K562 (cell line): Measurements from ENCODE around the gene TNFSF18. TPM values are rescaled to one million over a fixed set of nuclear protein-coding genes. Genes with fewer than 3 reads are reported as not detected.
A peak's percentile ranks its signal among the peaks of the same experiment; 100 is the strongest.

Source experiments
- ATAC-seq: fragments of 200-7000 bp; cut with Tn5 transposase; 3 replicates; pipeline ENCODE4 v1.9.1; 2020; ENCODE audit warnings: moderate library complexity
- BruUV-seq: library from RNA; stranded (reverse); fragments of 400-500 nt; replicated peaks from 2 replicates; lab custom pipeline; 2021; lab: Mats Ljungman, UMichigan
- CTCF ChIA-PET: fragments of 300-600 bp; formaldehyde crosslinking; extraction: SDS; loops from one replicate; lab custom pipeline; 2021; ENCODE audit warnings: low intra/inter-chr PET ratio; lab: Yijun Ruan, JAX
- POLR2A ChIA-PET: fragments of 300-600, 350-650 bp; sonication (Branson Sonifier 250); formaldehyde crosslinking; extraction: SDS; loops from one replicate; lab custom pipeline; 2021; ENCODE audit warnings: antibody characterized with exemption, inconsistent platforms; lab: Yijun Ruan, JAX
- DNase-seq, 4 experiments: peaks; one replicate each; pipeline versions ENCODE4 v3.0.0 to v3.0.0-alpha.2; 2011 to 2018; ENCODE audit warnings: low spot score in 3 of 4, mixed read lengths in 3 of 4; ENCODE audit errors: extremely low read depth in 1 of 4
- FAIRE-seq: peaks from 2 replicates; lab custom pipeline; 2011; peaks lifted over from hg19 to GRCh38; lab: Jason Lieb, UNC
- H2AFZ ChIP-seq: 2 replicates; pipeline ENCODE4 v1.6.0; 2011; ENCODE audit warnings: low read depth, low read length, control low read depth, inconsistent platforms
- H3K27ac ChIP-seq: fragments of 200-600 bp; 3 replicates; pipeline ENCODE4 v1.8.0; 2011; ENCODE audit warnings: low read depth, mild to moderate bottlenecking, control low read depth, inconsistent platforms, low read length, moderate library complexity, mixed read lengths; ENCODE audit errors: extremely low read depth
- H3K27me3 ChIP-seq, 2 experiments: fragments of 300-600 bp in 1 of 2; 2 replicates in 1 of 2; 3 replicates in 1 of 2; pipeline versions ENCODE4 v1.6.0 to v1.8.0; 2011; ENCODE audit warnings: inconsistent platforms in 2 of 2, low read length in 2 of 2, mild to moderate bottlenecking in 1 of 2, mixed read lengths in 1 of 2, moderate library complexity in 1 of 2; ENCODE audit not compliant: control insufficient read depth in 2 of 2, insufficient read depth in 2 of 2
- H3K36me3 ChIP-seq: fragments of 300-600 bp; 3 replicates; pipeline ENCODE4 v1.8.0; 2011; ENCODE audit warnings: mild to moderate bottlenecking, low read length, inconsistent platforms; ENCODE audit not compliant: control insufficient read depth, insufficient read depth
- H3K4me1 ChIP-seq, 2 experiments: fragments of 200-600 bp in 1 of 2; replicated peaks in 1 of 2; 2 replicates in 1 of 2; 3 replicates in 1 of 2; pipeline versions ENCODE4 v1.5.1 to v1.8.0; 2011; ENCODE audit warnings: inconsistent platforms in 2 of 2, low read length in 2 of 2, mild to moderate bottlenecking in 1 of 2, mixed read lengths in 1 of 2, moderate library complexity in 1 of 2; ENCODE audit not compliant: control insufficient read depth in 2 of 2, insufficient read depth in 2 of 2
- H3K4me2 ChIP-seq: 2 replicates; pipeline ENCODE4 v1.6.1; 2011; ENCODE audit warnings: low read length, control low read depth, inconsistent platforms, mixed read lengths; ENCODE audit not compliant: insufficient read depth
- H3K4me3 ChIP-seq: fragments of 200-600 bp; sonication (generic), shearing (Covaris generic); 2 replicates; pipeline ENCODE4 v1.5.1; 2016; ENCODE audit warnings: control low read depth, inconsistent platforms
- H3K79me2 ChIP-seq: fragments of 200-600 bp; 3 replicates; pipeline ENCODE4 v1.8.0; 2011; ENCODE audit warnings: low read length, inconsistent platforms; ENCODE audit not compliant: control insufficient read depth, insufficient read depth
- H3K9ac ChIP-seq, 2 experiments: 2 replicates each; pipeline versions ENCODE4 v1.6.0 to v1.6.1; 2011; ENCODE audit warnings: low read depth in 2 of 2, low read length in 2 of 2, control low read depth in 1 of 2, inconsistent platforms in 1 of 2, mild to moderate bottlenecking in 1 of 2, mixed read lengths in 1 of 2; ENCODE audit not compliant: insufficient read depth in 1 of 2
- H3K9me1 ChIP-seq: one replicate; pipeline ENCODE4 v1.6.0; 2011; ENCODE audit warnings: inconsistent platforms, mild to moderate bottlenecking, low read length, moderate library complexity; ENCODE audit not compliant: control insufficient read depth, insufficient read depth
- H3K9me3 ChIP-seq: replicated peaks from 2 replicates; pipeline ENCODE4 v1.5.1; 2011; ENCODE audit warnings: low read depth, low read length, inconsistent platforms; ENCODE audit not compliant: control insufficient read depth, insufficient read depth
- H4K20me1 ChIP-seq: replicated peaks from 2 replicates; pipeline ENCODE4 v1.6.1; 2011; ENCODE audit warnings: low read length, inconsistent platforms, mixed read lengths; ENCODE audit not compliant: control insufficient read depth, insufficient read depth
- FOSL1 ChIP-seq: fragments of 200-800 bp; sonication (Bioruptor generic); conservative IDR thresholded peaks from 2 replicates; pipeline ENCODE4 v1.6.1; 2016; ENCODE audit warnings: missing genetic modification characterization, missing compliant biosample characterization
- GTF2E2 ChIP-seq: fragments of 200-800 bp; sonication (Bioruptor generic); IDR thresholded peaks from 2 replicates; pipeline ENCODE4 v1.6.1; 2016; ENCODE audit warnings: missing genetic modification characterization, missing compliant biosample characterization
- TARDBP ChIP-seq: fragments of 450-650 bp; IDR thresholded peaks from 2 replicates; pipeline ENCODE4 v1.6.1; 2016
- U2AF1 ChIP-seq: fragments of 200-400 bp; formaldehyde crosslinking; optimal IDR thresholded peaks from 2 replicates; pipeline ENCODE3; 2017; ENCODE audit warnings: mild to moderate bottlenecking, low read depth, low read length, moderate library complexity
- ZBTB43 ChIP-seq: sonication (generic); formaldehyde crosslinking; IDR thresholded peaks from 2 replicates; pipeline ENCODE4 v1.8.0; 2023; ENCODE audit warnings: mild to moderate bottlenecking, missing genetic modification reagents
- ZNF395 ChIP-seq: fragments of 200-800 bp; sonication (Bioruptor generic); IDR thresholded peaks from 2 replicates; pipeline ENCODE4 v1.6.1; 2017; ENCODE audit warnings: missing genetic modification characterization, missing compliant biosample characterization
- ZNF668 ChIP-seq: fragments of 250-450 bp; sonication (Bioruptor Pico); IDR thresholded peaks from 2 replicates; pipeline ENCODE4 v1.8.0; 2022; ENCODE audit warnings: mild to moderate bottlenecking, inconsistent platforms
- ZNF785 ChIP-seq: fragments of 250-450 bp; sonication (Bioruptor Pico); IDR thresholded peaks from 2 replicates; pipeline ENCODE4 v1.4.0; 2020; ENCODE audit warnings: mild to moderate bottlenecking
- in situ Hi-C: fragments of 300-500 bp; cut with MboI; formaldehyde crosslinking; loops from 4 replicates; pipeline ENCODE4 v1.15.0; 2018; ENCODE audit warnings: inconsistent platforms, mixed read lengths
- intact Hi-C: fragments of 100-400 bp; cut with micrococcal nuclease; formaldehyde crosslinking; loops from 2 replicates; pipeline ENCODE4 v1.14.2; 2022
- polyA plus RNA-seq, 8 experiments: library from polyadenylated mRNA; depleted of rRNA in 4 of 8; stranded (reverse) in 5 of 8; unstranded in 3 of 8; fragments of >200 nt; fragmentation: Nextera tagmentation in 2 of 8; fragmentation: Illumina TruSeq in 1 of 8; extraction: Ambion mirVana in 2 of 8; extraction: Trizol in 1 of 8; gene quantifications; 2 replicates each; pipeline versions ENCODE4 v1.2.1 to v1.2.3, GENCODE V29; 2011 to 2014; ENCODE audit warnings: inconsistent platforms in 1 of 8, missing spikeins in 1 of 8
- total RNA-seq, 7 experiments: library from RNA; depleted of rRNA in 6 of 7; stranded (reverse); fragments of >200 nt in 6 of 7; fragmentation: Illumina TruSeq in 2 of 7; extraction: Trizol in 2 of 7; gene quantifications; 2 replicates each; pipeline versions ENCODE4 v1.2.1 to v1.2.3, GENCODE V29; 2011 to 2021; ENCODE audit warnings: low replicate concordance in 1 of 7

Gene TNFSF18
- total and polyA plus RNA-seq, 9 of the 15 experiments (the other 6 are each of a cell fraction or from before 2014, with no cell fraction given): not detected

GRCh38 chr1:173044656-173045055, 6.1 kb downstream of the TNFSF18 start (continued):
- TF ChIP-seq TARDBP: no peak
- no peak for TF ChIP-seq GTF2E2 (tag)
- TF ChIP-seq ZNF785 (CRISPR knock-in tag): no peak
- no peak for TF ChIP-seq ZNF395
- no peak for TF ChIP-seq ZBTB43 (CRISPR knock-in tag)
- TF ChIP-seq ZNF668 (CRISPR knock-in tag): no peak

GRCh38 chr1:173043253-173043652, 7.5 kb downstream of the TNFSF18 start:
- TF ChIP-seq FOSL1 (0 out of 2 replicates have a peak, but pooled peaks have one; percentile 19), U2AF1 (no peak)
- Histone ChIP-seq H3K27me3 (no peaks in the 10 kb centered on the region), H3K36me3 (no peaks in the 10 kb centered on the region), H3K9me1 (no peaks in the 10 kb centered on the region), H3K4me2 (no peak overlapping the region), H3K9ac (no peak overlapping the region), H3K4me1 (no peaks in the 10 kb centered on the region), H3K9me3 (no peaks in the 10 kb centered on the region), H3K79me2 (no peaks in the 10 kb centered on the region), H3K4me3 (no peak overlapping the region), H2AFZ (no peak overlapping the region), H3K27ac (no peak overlapping the region), H4K20me1 (no peaks in the 10 kb centered on the region)
- intact Hi-C loops (no loop called here), in situ Hi-C loops (no loop called here)
- BruUV-seq: no TSS peak
- DNase-seq (no peak), FAIRE-seq (no peak), ATAC-seq (no peak)
- CTCF ChIA-PET: no interaction called here
- POLR2A ChIA-PET: interaction anchor here (0.6 kb wide), 1 partner anchor 13 kb away, joined by 4 read pairs; no protein-coding TSS in a partner anchor
